ENCODE results near the gene ARL6IP4.

DNA sequence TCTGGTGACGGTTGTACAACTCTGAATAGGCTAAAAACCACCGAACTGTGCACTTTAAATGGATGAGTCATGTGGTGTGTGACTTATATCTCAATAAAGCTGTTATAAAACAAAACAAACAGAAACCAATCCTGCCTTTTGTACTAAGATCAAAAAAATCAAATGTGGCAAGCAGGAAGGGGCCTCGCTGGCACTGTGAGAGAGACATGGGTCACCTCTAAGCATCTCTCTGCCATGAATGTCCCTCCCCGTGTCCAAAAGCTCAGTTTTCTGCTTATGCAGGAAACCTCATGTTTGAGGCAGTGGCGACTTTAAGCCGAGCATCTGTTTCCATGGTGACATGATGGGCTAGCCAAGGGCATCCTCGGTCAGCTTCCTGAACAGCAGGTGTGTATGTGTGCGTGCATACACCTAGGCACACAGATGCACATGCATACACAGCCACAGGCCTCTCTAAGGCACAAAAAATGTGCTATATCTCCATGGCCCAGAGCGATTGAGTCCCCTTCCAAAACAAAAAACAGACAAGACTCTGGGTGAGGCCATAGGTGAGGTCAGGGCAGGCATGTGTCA is 44.4 kb downstream of the ARL6IP4 start:
- TF ChIP-seq, protein P1, sequence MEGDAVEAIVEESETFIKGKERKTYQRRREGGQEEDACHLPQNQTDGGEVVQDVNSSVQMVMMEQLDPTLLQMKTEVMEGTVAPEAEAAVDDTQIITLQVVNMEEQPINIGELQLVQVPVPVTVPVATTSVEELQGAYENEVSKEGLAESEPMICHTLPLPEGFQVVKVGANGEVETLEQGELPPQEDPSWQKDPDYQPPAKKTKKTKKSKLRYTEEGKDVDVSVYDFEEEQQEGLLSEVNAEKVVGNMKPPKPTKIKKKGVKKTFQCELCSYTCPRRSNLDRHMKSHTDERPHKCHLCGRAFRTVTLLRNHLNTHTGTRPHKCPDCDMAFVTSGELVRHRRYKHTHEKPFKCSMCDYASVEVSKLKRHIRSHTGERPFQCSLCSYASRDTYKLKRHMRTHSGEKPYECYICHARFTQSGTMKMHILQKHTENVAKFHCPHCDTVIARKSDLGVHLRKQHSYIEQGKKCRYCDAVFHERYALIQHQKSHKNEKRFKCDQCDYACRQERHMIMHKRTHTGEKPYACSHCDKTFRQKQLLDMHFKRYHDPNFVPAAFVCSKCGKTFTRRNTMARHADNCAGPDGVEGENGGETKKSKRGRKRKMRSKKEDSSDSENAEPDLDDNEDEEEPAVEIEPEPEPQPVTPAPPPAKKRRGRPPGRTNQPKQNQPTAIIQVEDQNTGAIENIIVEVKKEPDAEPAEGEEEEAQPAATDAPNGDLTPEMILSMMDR (IDR thresholded peaks at IDR 0.05; ENCODE audit: insufficient read depth, low read length): no peak
- TF ChIP-seq, protein P2, sequence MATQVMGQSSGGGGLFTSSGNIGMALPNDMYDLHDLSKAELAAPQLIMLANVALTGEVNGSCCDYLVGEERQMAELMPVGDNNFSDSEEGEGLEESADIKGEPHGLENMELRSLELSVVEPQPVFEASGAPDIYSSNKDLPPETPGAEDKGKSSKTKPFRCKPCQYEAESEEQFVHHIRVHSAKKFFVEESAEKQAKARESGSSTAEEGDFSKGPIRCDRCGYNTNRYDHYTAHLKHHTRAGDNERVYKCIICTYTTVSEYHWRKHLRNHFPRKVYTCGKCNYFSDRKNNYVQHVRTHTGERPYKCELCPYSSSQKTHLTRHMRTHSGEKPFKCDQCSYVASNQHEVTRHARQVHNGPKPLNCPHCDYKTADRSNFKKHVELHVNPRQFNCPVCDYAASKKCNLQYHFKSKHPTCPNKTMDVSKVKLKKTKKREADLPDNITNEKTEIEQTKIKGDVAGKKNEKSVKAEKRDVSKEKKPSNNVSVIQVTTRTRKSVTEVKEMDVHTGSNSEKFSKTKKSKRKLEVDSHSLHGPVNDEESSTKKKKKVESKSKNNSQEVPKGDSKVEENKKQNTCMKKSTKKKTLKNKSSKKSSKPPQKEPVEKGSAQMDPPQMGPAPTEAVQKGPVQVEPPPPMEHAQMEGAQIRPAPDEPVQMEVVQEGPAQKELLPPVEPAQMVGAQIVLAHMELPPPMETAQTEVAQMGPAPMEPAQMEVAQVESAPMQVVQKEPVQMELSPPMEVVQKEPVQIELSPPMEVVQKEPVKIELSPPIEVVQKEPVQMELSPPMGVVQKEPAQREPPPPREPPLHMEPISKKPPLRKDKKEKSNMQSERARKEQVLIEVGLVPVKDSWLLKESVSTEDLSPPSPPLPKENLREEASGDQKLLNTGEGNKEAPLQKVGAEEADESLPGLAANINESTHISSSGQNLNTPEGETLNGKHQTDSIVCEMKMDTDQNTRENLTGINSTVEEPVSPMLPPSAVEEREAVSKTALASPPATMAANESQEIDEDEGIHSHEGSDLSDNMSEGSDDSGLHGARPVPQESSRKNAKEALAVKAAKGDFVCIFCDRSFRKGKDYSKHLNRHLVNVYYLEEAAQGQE (IDR thresholded peaks at IDR 0.05; ENCODE audit: insufficient replicate concordance, low read depth): no peak
- TF ChIP-seq POLR2AphosphoS5 (IDR thresholded peaks at IDR 0.05; ENCODE audit: low read depth) (no peak), GABPA (IDR thresholded peaks at IDR 0.05; ENCODE audit: low read depth) (no peak), SPI1 (IDR thresholded peaks at IDR 0.05; ENCODE audit: borderline replicate concordance, low read depth) (no peak)
